Measurements from ENCODE around the gene PPIAL4G.
"Not testable (repeated sequence)": the region's sequence is repeated elsewhere in the genome, so short reads cannot be mapped to it uniquely, and the experiment has no call there.

The PPIAL4G gene

GRCh38 chr1:148458398-148458797 lies 24.7 kb downstream of the PPIAL4G start:
- H3K9ac ChIP-seq (ENCODE audit: low read depth, low read length), result peak overlapping the region; percentile 33; the same call in 1 of the 2 replicates
- H3K9me3 ChIP-seq (ENCODE audit: control insufficient read depth, insufficient read depth, low read length); H3K4me1 ChIP-seq (ENCODE audit: insufficient read depth, low read length); H3K36me3 ChIP-seq (ENCODE audit: insufficient read depth, low read length): not testable (repeated sequence)

GRCh38 chr1:148452845-148453244 lies 30.3 kb downstream of the PPIAL4G start:
- not testable (repeated sequence) for H3K9ac ChIP-seq (ENCODE audit: low read depth, low read length)

DNA sequence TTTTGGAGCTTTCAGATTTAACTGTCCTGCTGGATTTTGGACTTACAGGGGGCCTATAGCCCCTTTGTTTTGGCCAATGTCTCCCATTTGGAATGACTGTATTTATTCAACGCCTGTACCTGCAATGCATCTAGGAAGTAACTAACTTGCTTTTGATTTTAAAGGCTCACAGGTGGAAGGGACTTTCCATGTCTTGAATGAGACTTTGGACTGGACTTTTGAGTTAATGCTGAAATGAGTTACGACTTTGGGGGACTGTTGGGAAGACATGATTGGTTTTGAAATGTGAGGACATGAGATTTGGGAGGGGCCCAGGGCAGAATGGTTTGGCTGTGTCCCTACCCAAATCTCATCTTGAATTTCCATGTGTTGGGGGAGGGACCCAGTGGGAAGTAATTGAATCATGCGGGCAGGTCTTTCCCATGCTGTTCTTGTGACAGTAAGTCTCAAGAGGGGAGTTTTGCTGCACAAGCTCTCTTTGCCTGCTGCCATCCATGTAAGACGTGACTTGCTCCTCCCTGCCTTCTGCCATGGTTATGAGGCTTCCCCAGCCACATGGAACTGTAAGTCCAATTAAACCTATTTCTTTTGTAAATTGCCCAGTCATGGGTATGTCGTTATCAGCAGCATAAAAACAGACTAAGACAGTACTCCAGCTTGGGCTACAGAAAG lies 43.3 kb downstream of the PPIAL4G start:
- H3K9me3 ChIP-seq (ENCODE audit: control insufficient read depth, insufficient read depth, low read length); H3K36me3 ChIP-seq (ENCODE audit: insufficient read depth, low read length); H3K4me1 ChIP-seq (ENCODE audit: insufficient read depth, low read length); H3K9ac ChIP-seq (ENCODE audit: low read depth, low read length): not testable (repeated sequence)

More at GRCh38 chr1:148452845-148453244, 30.3 kb downstream of the PPIAL4G start:
- not testable (repeated sequence) for H3K9me3 ChIP-seq (ENCODE audit: control insufficient read depth, insufficient read depth, low read length); H3K4me1 ChIP-seq (ENCODE audit: insufficient read depth, low read length); H3K36me3 ChIP-seq (ENCODE audit: insufficient read depth, low read length)

DNA sequence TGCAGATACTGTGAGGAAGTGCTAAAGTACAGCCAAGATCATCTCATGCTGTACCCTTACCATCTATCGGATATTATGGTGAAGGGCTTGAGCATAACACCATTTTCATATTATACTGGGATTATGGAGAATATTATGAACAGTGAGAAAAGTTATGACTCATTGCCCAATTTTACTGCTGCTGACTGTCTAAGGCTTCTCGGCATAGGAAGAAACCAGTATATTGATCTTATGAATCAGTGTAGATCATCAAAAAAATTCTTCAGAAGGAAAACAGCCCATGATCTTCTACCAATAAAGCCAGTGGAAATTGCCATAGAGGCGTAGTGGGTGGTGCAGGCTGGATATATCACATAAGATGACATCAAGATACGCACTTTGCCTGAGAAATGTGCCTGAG lies 47.7 kb downstream of the PPIAL4G start:
- no peaks in the 10 kb centered on the region for H3K9me3 ChIP-seq (ENCODE audit: control insufficient read depth, insufficient read depth, low read length)
- H3K4me1 ChIP-seq (ENCODE audit: insufficient read depth, low read length), result no peaks in the 10 kb centered on the region
- no peaks in the 10 kb centered on the region for H3K36me3 ChIP-seq (ENCODE audit: insufficient read depth, low read length)

GRCh38 chr1:148434832-148435231 lies 48.3 kb downstream of the PPIAL4G start:
- no peaks in the 10 kb centered on the region for H3K36me3 ChIP-seq (ENCODE audit: insufficient read depth, low read length)
- H3K4me1 ChIP-seq (ENCODE audit: insufficient read depth, low read length), result no peaks in the 10 kb centered on the region
- no peaks in the 10 kb centered on the region for H3K9me3 ChIP-seq (ENCODE audit: control insufficient read depth, insufficient read depth, low read length)
- H3K9ac ChIP-seq (ENCODE audit: low read depth, low read length), result no peak overlapping the region

More for the DNA sequence above, 47.7 kb downstream of the PPIAL4G start:
- no peak overlapping the region for H3K9ac ChIP-seq (ENCODE audit: low read depth, low read length)

- not testable (repeated sequence) for H3K9me3 ChIP-seq (ENCODE audit: control insufficient read depth, insufficient read depth, low read length); H3K9ac ChIP-seq (ENCODE audit: low read depth, low read length); H3K36me3 ChIP-seq (ENCODE audit: insufficient read depth, low read length); H3K4me1 ChIP-seq (ENCODE audit: insufficient read depth, low read length)
These were observed 50.2 kb downstream of the PPIAL4G start for GRCh38 chr1:148432916-148433317.
